T-helper 17 cell (primary cell): ENCODE data around the gene PCNX3. TPM values are rescaled to one million over a fixed set of nuclear protein-coding genes. Genes with fewer than 3 reads are reported as not detected.
"Not testable (repeated sequence)": the region's sequence is repeated elsewhere in the genome, so short reads cannot be mapped to it uniquely, and the experiment has no call there.

Source experiments
- ATAC-seq: fragments of 150-1000 bp; cut with Tn5 transposase; 2 replicates; pipeline ENCODE4 v1.10.0; 2021; ENCODE audit warnings: mild to moderate bottlenecking, moderate library complexity
- DNase-seq, 3 donors: peaks; one replicate each; pipeline versions ENCODE4 v3.0.0 to v3.0.0-alpha.2; 2020 to 2021
- H3K9me3 ChIP-seq: one replicate; pipeline ENCODE4 v1.7.0; 2013; ENCODE audit warnings: low read length, mild to moderate bottlenecking; ENCODE audit not compliant: control insufficient read depth, poor library complexity, severe bottlenecking
- H3K27ac Mint-ChIP-seq: one replicate; pipeline ENCODE4 v1.8.0; 2022; ENCODE audit warnings: mild to moderate bottlenecking, moderate library complexity, mixed read lengths
- H3K27me3 Mint-ChIP-seq: one replicate; pipeline ENCODE4 v1.8.0; 2022; ENCODE audit warnings: mixed read lengths
- H3K36me3 Mint-ChIP-seq: one replicate; pipeline ENCODE4 v1.8.0; 2022; ENCODE audit warnings: low read depth, mixed read lengths
- H3K4me1 Mint-ChIP-seq: one replicate; pipeline ENCODE4 v1.8.0; 2022; ENCODE audit warnings: mild to moderate bottlenecking, mixed read lengths
- H3K4me3 Mint-ChIP-seq: one replicate; pipeline ENCODE4 v1.8.0; 2022; ENCODE audit warnings: mild to moderate bottlenecking, moderate library complexity, mixed read lengths
- total RNA-seq, 4 donors: library from RNA in 2 of 4; stranded (reverse) in 2 of 4; gene quantifications; one replicate each; pipeline ENCODE4 v1.2.3 and lab custom pipeline; 2022 to 2026

The PCNX3 gene
- total RNA-seq, 2 donors from 2014 or later = 56.0 to 60.5 TPM

- H3K36me3 Mint-ChIP-seq = peaks cover 13% of the 10 kb centered on the region
- H3K27ac Mint-ChIP-seq = peak overlapping the region; percentile 98
- DNase-seq = no peak
Measured at GRCh38 chr11:65657426-65657825, 41.9 kb downstream of the PCNX3 start.

GRCh38 chr11:65658174-65659021, 42.8 kb downstream of the PCNX3 start:
- no peak for ATAC-seq
- Mint-ChIP-seq H3K4me1 (peaks cover 43% of the 10 kb centered on the region), H3K36me3 (peaks cover 13% of the 10 kb centered on the region), H3K27me3 (no peaks in the 10 kb centered on the region), H3K4me3 (peak overlapping the region; percentile 62), H3K27ac (peak overlapping the region; percentile 92)
- H3K9me3 ChIP-seq = no peaks in the 10 kb centered on the region
- DNase-seq = no peak

More at GRCh38 chr11:65657426-65657825, 41.9 kb downstream of the PCNX3 start:
- Mint-ChIP-seq H3K4me3 (peak overlapping the region; percentile 12), H3K4me1 (peaks cover 52% of the 10 kb centered on the region), H3K27me3 (no peaks in the 10 kb centered on the region)
- no peak for ATAC-seq
- H3K9me3 ChIP-seq = no peaks in the 10 kb centered on the region

GRCh38 chr11:65660038-65660437, 44.5 kb downstream of the PCNX3 start:
- H3K36me3 Mint-ChIP-seq = peaks cover 13% of the 10 kb centered on the region
- H3K9me3 ChIP-seq = no peaks in the 10 kb centered on the region
- H3K4me3 Mint-ChIP-seq = peak overlapping the region; percentile 69
- peak overlapping the region; percentile 92 for H3K27ac Mint-ChIP-seq
- no peak for ATAC-seq
- DNase-seq = no peak
- H3K27me3 Mint-ChIP-seq = no peaks in the 10 kb centered on the region
- H3K4me1 Mint-ChIP-seq = peaks cover 38% of the 10 kb centered on the region

GRCh38 chr11:65660908-65661307, 45.3 kb downstream of the PCNX3 start:
- H3K27ac Mint-ChIP-seq = peak overlapping the region; percentile 83

GRCh38 chr11:65661599-65662246, 46.1 kb downstream of the PCNX3 start:
- DNase-seq (peak in 1 of 3 donors; percentile 6), ATAC-seq (no peak)
- H3K4me3 Mint-ChIP-seq = peak overlapping the region; percentile 90
- peaks cover 30% of the 10 kb centered on the region for H3K4me1 Mint-ChIP-seq
- H3K9me3 ChIP-seq = no peaks in the 10 kb centered on the region
- H3K27ac Mint-ChIP-seq = peak overlapping the region; percentile 83
- peaks cover 13% of the 10 kb centered on the region for H3K36me3 Mint-ChIP-seq
- no peaks in the 10 kb centered on the region for H3K27me3 Mint-ChIP-seq

More at GRCh38 chr11:65660908-65661307, 45.3 kb downstream of the PCNX3 start:
- H3K27me3 Mint-ChIP-seq, H3K9me3 ChIP-seq, ATAC-seq, DNase-seq: not testable (repeated sequence)
- peaks cover 13% of the 10 kb centered on the region for H3K36me3 Mint-ChIP-seq
- H3K4me1 Mint-ChIP-seq = peaks cover 35% of the 10 kb centered on the region
- H3K4me3 Mint-ChIP-seq = peak overlapping the region; percentile 90

- Mint-ChIP-seq H3K27ac (peak overlapping the region; percentile 83), H3K4me1 (peaks cover 26% of the 10 kb centered on the region), H3K4me3 (peak overlapping the region; percentile 90), H3K27me3 (no peaks in the 10 kb centered on the region), H3K36me3 (peaks cover 13% of the 10 kb centered on the region)
- no peaks in the 10 kb centered on the region for H3K9me3 ChIP-seq
- no peak for ATAC-seq
- DNase-seq = no peak
Measured at GRCh38 chr11:65662247-65662798, 46.7 kb downstream of the PCNX3 start.

- peaks cover 13% of the 10 kb centered on the region for H3K36me3 Mint-ChIP-seq
- peak; percentile 86 for ATAC-seq
Measured at GRCh38 chr11:65662799-65663638, 47.4 kb downstream of the PCNX3 start, which contains the start of gene RELA. Gene RELA, minus strand, starts transcription at chr11:65662916. Its CDS starts 84 bp downstream, at chr11:65662832.

GRCh38 chr11:65663639-65664200, 48.1 kb downstream of the PCNX3 start:
- peak overlapping the region; percentile 96 for H3K27ac Mint-ChIP-seq
- no peaks in the 10 kb centered on the region for H3K27me3 Mint-ChIP-seq
- no peaks in the 10 kb centered on the region for H3K9me3 ChIP-seq
- ATAC-seq (peak; percentile 13), DNase-seq (peak in 1 of 3 donors; percentile 26)
- peaks cover 13% of the 10 kb centered on the region for H3K36me3 Mint-ChIP-seq
- H3K4me1 Mint-ChIP-seq = peaks cover 23% of the 10 kb centered on the region
- H3K4me3 Mint-ChIP-seq = peak overlapping the region; percentile 90

More at GRCh38 chr11:65662799-65663638, 47.4 kb downstream of the PCNX3 start, which contains the start of gene RELA:
- H3K9me3 ChIP-seq = no peaks in the 10 kb centered on the region
- DNase-seq = peak; percentile 82 to 88 (median 85)
- peak within 1 kb of the TSS; percentile 90 for H3K4me3 Mint-ChIP-seq
- H3K27me3 Mint-ChIP-seq = no peaks in the 10 kb centered on the region
- peaks cover 26% of the 10 kb centered on the region for H3K4me1 Mint-ChIP-seq
- H3K27ac Mint-ChIP-seq = peak within 1 kb of the TSS; percentile 96

GRCh38 chr11:65672180-65672860, 56.7 kb downstream of the PCNX3 start:
- ATAC-seq = no peak
- no peak for DNase-seq
- Mint-ChIP-seq H3K27ac (no peak overlapping the region), H3K27me3 (no peaks in the 10 kb centered on the region), H3K4me1 (no peaks in the 10 kb centered on the region), H3K4me3 (no peak overlapping the region), H3K36me3 (no peaks in the 10 kb centered on the region)
- no peaks in the 10 kb centered on the region for H3K9me3 ChIP-seq

GRCh38 chr11:65672982-65673381, 57.4 kb downstream of the PCNX3 start:
- Mint-ChIP-seq H3K4me3 (no peak overlapping the region), H3K4me1 (no peaks in the 10 kb centered on the region), H3K27ac (no peak overlapping the region), H3K27me3 (no peaks in the 10 kb centered on the region), H3K36me3 (no peaks in the 10 kb centered on the region)
- ATAC-seq = no peak
- no peaks in the 10 kb centered on the region for H3K9me3 ChIP-seq
- DNase-seq = no peak

- H3K36me3 Mint-ChIP-seq = no peaks in the 10 kb centered on the region
- ATAC-seq = no peak
- peaks cover 14% of the 10 kb centered on the region for H3K27me3 Mint-ChIP-seq
- no peaks in the 10 kb centered on the region for H3K9me3 ChIP-seq
- H3K27ac Mint-ChIP-seq = no peak overlapping the region
- H3K4me3 Mint-ChIP-seq = no peak overlapping the region
- no peaks in the 10 kb centered on the region for H3K4me1 Mint-ChIP-seq
- DNase-seq = no peak
Measured at GRCh38 chr11:65680192-65680743, 64.7 kb downstream of the PCNX3 start.
